BE2C (cell line): Measurements from ENCODE around the gene RUVBL1.
A peak's percentile ranks its signal among the peaks of the same experiment; 100 is the strongest.

Source experiments
- DNase-seq: peaks from one replicate; pipeline ENCODE4 v3.0.0-alpha.2; 2020
- H3K27me3 ChIP-seq: fragments of 250-450 bp; sonication (Bioruptor Pico); 2 replicates; pipeline ENCODE4 v1.5.1; 2020; ENCODE audit warnings: mild to moderate bottlenecking
- H3K36me3 ChIP-seq: fragments of 250-450 bp; sonication (Bioruptor Pico); 2 replicates; pipeline ENCODE4 v1.5.1; 2020; ENCODE audit warnings: mild to moderate bottlenecking
- H3K4me1 ChIP-seq: fragments of 250-450 bp; sonication (Bioruptor Pico); 2 replicates; pipeline ENCODE4 v1.5.1; 2020
- H3K4me3 ChIP-seq: 2 replicates; pipeline ENCODE4 v1.5.1; 2011; ENCODE audit warnings: low read depth, low read length
- H3K9me3 ChIP-seq: fragments of 250-450 bp; sonication (Bioruptor Pico); 2 replicates; pipeline ENCODE4 v1.5.1; 2020
- TF ChIP-seq, protein P1 (sequence below): IDR thresholded peaks from 2 replicates; pipeline ENCODE4 v1.5.1; 2012; ENCODE audit warnings: mild to moderate bottlenecking, low read depth, low read length

The RUVBL1 gene

DNA sequence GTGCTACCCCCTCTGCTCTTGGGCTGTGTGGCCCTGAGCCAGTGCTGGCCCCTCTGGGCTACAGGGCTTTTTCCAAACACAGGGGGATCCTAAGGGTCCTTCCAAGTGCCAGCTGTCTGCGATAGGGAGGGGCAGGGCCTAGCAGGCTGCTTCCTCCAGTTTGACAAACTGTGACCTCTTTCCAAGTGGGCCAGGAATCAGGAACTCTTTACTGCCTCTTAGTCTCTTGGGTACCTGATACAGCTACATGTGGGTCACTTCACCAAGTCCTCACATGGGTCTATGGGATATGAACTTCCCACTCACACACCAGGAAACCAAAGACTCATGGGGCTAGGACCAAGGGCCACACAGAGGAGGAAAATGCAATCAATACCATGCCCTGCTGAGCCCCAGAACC is 45.9 kb downstream of the RUVBL1 start:
- TF ChIP-seq, protein P1, sequence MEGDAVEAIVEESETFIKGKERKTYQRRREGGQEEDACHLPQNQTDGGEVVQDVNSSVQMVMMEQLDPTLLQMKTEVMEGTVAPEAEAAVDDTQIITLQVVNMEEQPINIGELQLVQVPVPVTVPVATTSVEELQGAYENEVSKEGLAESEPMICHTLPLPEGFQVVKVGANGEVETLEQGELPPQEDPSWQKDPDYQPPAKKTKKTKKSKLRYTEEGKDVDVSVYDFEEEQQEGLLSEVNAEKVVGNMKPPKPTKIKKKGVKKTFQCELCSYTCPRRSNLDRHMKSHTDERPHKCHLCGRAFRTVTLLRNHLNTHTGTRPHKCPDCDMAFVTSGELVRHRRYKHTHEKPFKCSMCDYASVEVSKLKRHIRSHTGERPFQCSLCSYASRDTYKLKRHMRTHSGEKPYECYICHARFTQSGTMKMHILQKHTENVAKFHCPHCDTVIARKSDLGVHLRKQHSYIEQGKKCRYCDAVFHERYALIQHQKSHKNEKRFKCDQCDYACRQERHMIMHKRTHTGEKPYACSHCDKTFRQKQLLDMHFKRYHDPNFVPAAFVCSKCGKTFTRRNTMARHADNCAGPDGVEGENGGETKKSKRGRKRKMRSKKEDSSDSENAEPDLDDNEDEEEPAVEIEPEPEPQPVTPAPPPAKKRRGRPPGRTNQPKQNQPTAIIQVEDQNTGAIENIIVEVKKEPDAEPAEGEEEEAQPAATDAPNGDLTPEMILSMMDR = no peak
- peaks cover 51% of the 10 kb centered on the region for H3K36me3 ChIP-seq
- H3K9me3 ChIP-seq = no peaks in the 10 kb centered on the region

DNA sequence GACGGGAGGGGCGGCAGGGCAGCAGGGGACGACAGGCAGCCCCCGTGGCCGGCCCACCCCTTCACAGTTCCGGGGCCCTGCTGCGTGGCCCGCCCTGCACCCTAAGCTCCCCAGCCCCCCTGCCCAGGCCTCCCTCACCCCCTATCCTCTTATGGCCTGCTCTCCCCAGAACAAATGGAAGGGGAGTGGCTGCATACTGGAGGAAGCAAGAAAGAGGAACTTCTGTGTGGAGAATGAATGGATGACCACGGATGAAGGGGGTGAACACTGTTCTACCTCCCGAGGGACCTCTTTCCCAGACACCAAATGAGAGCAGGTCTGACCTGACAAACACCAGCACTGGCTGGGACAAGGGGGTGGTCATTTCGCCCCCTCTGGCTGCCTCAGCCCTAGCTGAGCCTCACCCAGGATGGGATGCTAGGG is 46.4 kb downstream of the RUVBL1 start:
- peaks cover 14% of the 10 kb centered on the region; the same call in 1 of the 2 replicates for H3K4me1 ChIP-seq
- peak overlapping the region; percentile 12; the same call in 1 of the 2 replicates for H3K4me3 ChIP-seq
- H3K36me3 ChIP-seq = peaks cover 51% of the 10 kb centered on the region
- TF ChIP-seq, protein P1 = no peak
- no peaks in the 10 kb centered on the region for H3K9me3 ChIP-seq
- DNase-seq = no peak
- H3K27me3 ChIP-seq = no peaks in the 10 kb centered on the region

More for the DNA sequence above, 45.9 kb downstream of the RUVBL1 start:
- Histone ChIP-seq H3K4me3 (no peak overlapping the region), H3K27me3 (no peaks in the 10 kb centered on the region), H3K4me1 (peaks cover 14% of the 10 kb centered on the region; the same call in 1 of the 2 replicates)
- DNase-seq = no peak

DNA sequence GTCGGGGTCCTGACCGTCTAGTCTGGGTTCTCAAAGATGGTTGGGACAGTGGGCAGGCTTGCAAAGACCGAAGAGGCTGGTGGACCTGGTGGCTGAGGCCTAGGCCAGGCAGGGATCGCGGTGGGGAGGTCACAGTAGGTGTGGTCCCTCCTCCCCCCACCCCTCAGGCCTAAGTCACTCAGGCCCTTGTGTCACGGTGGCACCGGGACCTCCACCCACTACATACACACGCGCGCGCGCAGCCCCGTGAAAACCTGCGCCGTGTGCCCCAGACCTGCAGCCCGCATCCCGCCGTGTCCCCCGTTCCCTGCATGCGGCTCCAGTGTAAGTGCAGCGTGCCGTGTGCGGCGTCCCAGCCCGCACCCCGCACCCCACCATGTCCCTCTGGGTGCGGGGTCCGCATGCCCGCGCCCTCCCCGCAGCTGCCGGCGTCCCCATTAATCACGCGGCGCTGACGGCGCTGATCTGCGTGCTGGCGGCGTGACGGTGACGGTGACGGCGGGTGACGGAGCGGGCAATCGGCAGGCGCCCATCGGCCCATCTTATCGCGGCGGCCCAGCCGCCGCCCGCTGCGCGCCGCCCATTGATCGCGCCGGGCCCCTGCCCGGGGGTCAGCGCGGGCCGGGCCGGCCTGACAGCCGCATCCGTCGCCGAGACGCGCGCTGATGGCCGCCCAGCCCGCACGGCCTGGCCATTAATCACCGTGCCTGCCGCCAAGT is 47.0 kb downstream of the RUVBL1 start:
- H3K4me3 ChIP-seq = peak overlapping the region; percentile 12; the same call in 1 of the 2 replicates
- peaks cover 53% of the 10 kb centered on the region for H3K36me3 ChIP-seq
- peak; percentile 33 for DNase-seq

DNA sequence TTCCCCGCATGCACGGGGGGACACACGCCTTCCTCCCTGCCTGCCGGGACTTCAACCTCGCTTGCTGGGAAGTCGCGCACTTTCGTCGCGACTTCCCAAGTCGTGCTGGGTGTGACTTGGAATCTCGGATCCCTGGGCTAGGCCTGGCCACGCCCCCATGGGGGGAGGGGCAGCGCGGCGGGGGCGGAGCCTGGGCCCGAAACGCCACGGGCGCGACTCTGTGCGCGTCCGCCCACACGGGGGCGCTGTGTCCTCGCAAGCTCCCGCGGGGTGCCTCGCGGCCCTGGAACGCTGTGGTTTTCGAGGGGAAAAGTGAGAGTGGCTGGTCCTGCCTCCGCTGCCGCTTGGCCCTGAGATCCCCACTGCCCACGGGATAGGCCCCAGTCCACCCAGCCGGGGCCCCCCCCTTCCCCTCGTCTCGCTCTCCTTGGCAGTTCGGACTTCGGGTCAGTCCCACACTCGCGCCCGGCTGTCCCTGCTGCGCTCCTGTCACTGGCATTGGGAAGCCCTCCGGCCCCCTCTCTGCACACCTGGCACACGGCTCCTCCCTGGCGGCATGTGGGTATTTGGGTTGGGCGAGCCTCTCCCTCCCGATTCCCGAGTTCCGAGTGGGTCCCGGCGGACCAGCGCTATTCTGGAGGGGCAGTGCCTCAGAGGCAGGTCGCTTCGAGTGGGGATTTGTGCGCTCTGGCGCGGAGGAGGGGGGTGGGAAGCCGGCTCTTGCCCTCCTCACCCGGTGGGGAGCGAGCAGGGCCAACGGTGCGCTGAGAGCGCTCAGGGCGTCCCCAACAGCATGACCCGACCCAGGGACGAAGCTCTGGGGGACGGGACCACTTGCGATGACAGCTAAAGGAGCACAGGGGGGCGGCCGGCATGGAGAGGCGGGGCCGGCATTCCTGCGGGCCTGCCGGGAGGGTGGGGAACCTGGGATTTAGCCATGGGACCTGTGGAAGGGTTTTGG is 47.8 kb downstream of the RUVBL1 start:
- DNase-seq = peak; percentile 93
- Histone ChIP-seq H3K36me3 (peaks cover 54% of the 10 kb centered on the region), H3K9me3 (no peaks in the 10 kb centered on the region)

More for the DNA sequence above, 47.0 kb downstream of the RUVBL1 start:
- peaks cover 14% of the 10 kb centered on the region; the same call in 1 of the 2 replicates for H3K4me1 ChIP-seq
- H3K9me3 ChIP-seq = no peaks in the 10 kb centered on the region
- no peaks in the 10 kb centered on the region for H3K27me3 ChIP-seq
- TF ChIP-seq, protein P1 = no peak

DNA sequence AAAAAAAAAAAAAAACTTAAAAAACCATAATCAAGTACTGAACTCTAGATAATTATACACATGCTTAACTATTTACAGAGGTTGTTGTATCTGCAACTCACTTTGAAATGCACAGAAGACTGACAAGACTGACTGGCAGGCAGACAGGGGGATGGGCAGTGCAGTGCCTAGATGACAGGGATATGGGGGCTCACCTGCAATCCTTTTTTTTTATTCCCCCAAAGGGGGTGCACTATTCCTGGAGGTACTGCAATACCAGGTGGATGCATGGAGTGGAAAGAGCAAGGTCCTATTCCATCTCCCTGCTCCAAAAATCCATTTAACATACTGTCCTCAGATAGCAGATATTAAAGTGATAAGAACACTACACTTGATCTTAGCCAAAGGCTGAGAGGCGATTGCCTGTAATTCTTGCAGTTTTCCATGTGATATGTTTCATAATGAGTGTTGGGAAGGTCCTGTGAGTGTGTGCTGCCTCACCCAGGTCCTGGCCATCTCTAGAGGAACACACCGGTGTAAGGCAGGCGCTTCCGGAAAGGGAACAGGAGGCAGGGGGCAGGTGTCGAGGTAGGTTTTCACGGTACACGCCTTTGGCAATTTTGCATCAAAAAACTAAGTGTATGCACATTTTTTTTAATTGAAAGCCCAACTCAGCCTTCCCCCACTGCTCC is 48.6 kb downstream of the RUVBL1 start:
- no peaks in the 10 kb centered on the region for H3K9me3 ChIP-seq
- no peak for DNase-seq
- H3K4me1 ChIP-seq = peaks cover 14% of the 10 kb centered on the region; the same call in 1 of the 2 replicates
- H3K27me3 ChIP-seq = no peaks in the 10 kb centered on the region
- H3K36me3 ChIP-seq = peaks cover 53% of the 10 kb centered on the region
- TF ChIP-seq, protein P1 = no peak
- H3K4me3 ChIP-seq = peak overlapping the region; percentile 43

More for the DNA sequence above, 47.8 kb downstream of the RUVBL1 start:
- TF ChIP-seq, protein P1 = peak; percentile 84
- H3K4me3 ChIP-seq = peak overlapping the region; percentile 43
- no peaks in the 10 kb centered on the region for H3K27me3 ChIP-seq
- peaks cover 14% of the 10 kb centered on the region; the same call in 1 of the 2 replicates for H3K4me1 ChIP-seq
